CD14-positive monocyte (primary cell): ENCODE results near the gene PIGO. TPM values are rescaled to one million over a fixed set of nuclear protein-coding genes. Genes with fewer than 3 reads are reported as not detected.

ENCODE experiments used
- DNase-seq, 3 donors: peaks; one replicate each; pipeline ENCODE4 v3.0.0-alpha.2; 2011 to 2022
- H2AFZ ChIP-seq: 2 replicates; pipeline ENCODE4 v1.6.0; 2012; ENCODE audit warnings: mild to moderate bottlenecking, low read depth, low read length, inconsistent platforms; ENCODE audit not compliant: insufficient read depth, poor library complexity, severe bottlenecking
- H3K27ac ChIP-seq, 2 donors: 1 replicate in 1 of 2; 2 replicates in 1 of 2; pipeline ENCODE4 v1.5.1; 2012 to 2013; ENCODE audit warnings: low read length in 2 of 2, control low read depth in 1 of 2, inconsistent platforms in 1 of 2, low read depth in 1 of 2, mild to moderate bottlenecking in 1 of 2
- H3K27me3 ChIP-seq, 2 donors: one replicate each; pipeline versions ENCODE4 v1.6.0 to v1.6.1; 2011 to 2013; ENCODE audit warnings: low read length in 2 of 2; ENCODE audit not compliant: control insufficient read depth in 2 of 2, insufficient read depth in 2 of 2
- H3K36me3 ChIP-seq, 2 donors: replicated peaks in 1 of 2; 1 replicate in 1 of 2; 2 replicates in 1 of 2; pipeline versions ENCODE4 v1.5.1 to v1.6.1; 2012 to 2013; ENCODE audit warnings: low read length in 2 of 2, control low read depth in 1 of 2, inconsistent platforms in 1 of 2, mild to moderate bottlenecking in 1 of 2; ENCODE audit not compliant: insufficient read depth in 2 of 2, control insufficient read depth in 1 of 2
- H3K4me1 ChIP-seq, 2 donors: 1 replicate in 1 of 2; 2 replicates in 1 of 2; pipeline versions ENCODE4 v1.5.1 to v1.6.1; 2012 to 2013; ENCODE audit warnings: low read length in 2 of 2, control low read depth in 1 of 2, inconsistent platforms in 1 of 2, mild to moderate bottlenecking in 1 of 2, moderate library complexity in 1 of 2; ENCODE audit not compliant: insufficient read depth in 2 of 2, control insufficient read depth in 1 of 2
- H3K4me2 ChIP-seq: replicated peaks from 2 replicates; pipeline ENCODE3; 2012; ENCODE audit warnings: low read length, moderate library complexity, mild to moderate bottlenecking; ENCODE audit not compliant: poor library complexity, severe bottlenecking; ENCODE audit errors: extremely low read depth
- H3K4me3 ChIP-seq, 3 experiments: fragments of 200-600 bp in 1 of 3; sonication (generic) in 1 of 3; replicated peaks in 1 of 3; 1 replicate in 2 of 3; 2 replicates in 1 of 3; pipeline ENCODE4 v1.5.1; 2011 to 2013; ENCODE audit warnings: low read length in 3 of 3, mild to moderate bottlenecking in 3 of 3, control low read depth in 2 of 3, low read depth in 2 of 3, inconsistent platforms in 1 of 3, moderate library complexity in 1 of 3
- H3K79me2 ChIP-seq: 2 replicates; pipeline ENCODE4 v1.6.0; 2012; ENCODE audit warnings: mild to moderate bottlenecking, control low read depth, inconsistent platforms, low read length, moderate library complexity; ENCODE audit not compliant: insufficient read depth
- H3K9ac ChIP-seq: 2 replicates; pipeline ENCODE4 v1.6.0; 2017; ENCODE audit warnings: low read length, mild to moderate bottlenecking; ENCODE audit not compliant: insufficient read depth, poor library complexity, severe bottlenecking
- H3K9me3 ChIP-seq, 2 donors: replicated peaks in 1 of 2; 1 replicate in 1 of 2; 2 replicates in 1 of 2; pipeline versions ENCODE4 v1.5.1 to v1.6.1; 2012 to 2013; ENCODE audit warnings: low read length in 2 of 2, control low read depth in 1 of 2; ENCODE audit not compliant: control insufficient read depth in 1 of 2, insufficient read depth in 1 of 2
- H4K20me1 ChIP-seq: 2 replicates; pipeline ENCODE4 v1.6.0; 2012; ENCODE audit warnings: mild to moderate bottlenecking, low read length, control low read depth, moderate library complexity; ENCODE audit not compliant: insufficient read depth
- H3K27ac Mint-ChIP-seq, 7 donors: one replicate each; pipeline ENCODE4 v1.8.0; 2020; ENCODE audit warnings: mild to moderate bottlenecking in 7 of 7, mixed read lengths in 7 of 7, moderate library complexity in 6 of 7, inconsistent platforms in 2 of 7
- H3K27me3 Mint-ChIP-seq, 3 donors: one replicate each; pipeline ENCODE4 v1.8.0; 2021 to 2022; ENCODE audit warnings: low read depth in 3 of 3, mild to moderate bottlenecking in 3 of 3, mixed read lengths in 3 of 3, moderate library complexity in 3 of 3, inconsistent platforms in 1 of 3
- H3K36me3 Mint-ChIP-seq, 2 donors: one replicate each; pipeline ENCODE4 v1.8.0; 2020; ENCODE audit warnings: mixed read lengths in 2 of 2, inconsistent platforms in 1 of 2, mild to moderate bottlenecking in 1 of 2
- H3K4me1 Mint-ChIP-seq: one replicate; pipeline ENCODE4 v1.8.0; 2020; ENCODE audit warnings: mild to moderate bottlenecking, mixed read lengths
- H3K4me3 Mint-ChIP-seq, 2 donors: one replicate each; pipeline ENCODE4 v1.8.0; 2020; ENCODE audit warnings: mild to moderate bottlenecking in 2 of 2, mixed read lengths in 2 of 2, moderate library complexity in 1 of 2
- H3K9me3 Mint-ChIP-seq, 7 donors: one replicate each; pipeline ENCODE4 v1.8.0; 2020 to 2022; ENCODE audit warnings: mixed read lengths in 7 of 7, mild to moderate bottlenecking in 6 of 7, moderate library complexity in 6 of 7, inconsistent platforms in 2 of 7
- CTCF ChIP-seq: fragments of 200-600 bp; IDR thresholded peaks from one replicate; pipeline ENCODE4 v1.8.0; 2022; ENCODE audit warnings: antibody characterized with exemption, mild to moderate bottlenecking
- WGBS: methylation state at CpG from one replicate; pipeline ENCODE4 v1.1.5; 2013; ENCODE audit warnings: missing lambda C conversion rate; ENCODE audit not compliant: insufficient coverage; 5-methylcytosine and 5-hydroxymethylcytosine counted together
- intact Hi-C, 2 donors: fragments of 100-400 bp; cut with micrococcal nuclease; formaldehyde crosslinking; loops; one replicate each; pipeline versions ENCODE4 v1.15.0 to v1.15.1; 2023
- polyA plus RNA-seq, 3 donors: library from polyadenylated mRNA; depleted of rRNA in 1 of 3; unstranded in 2 of 3; stranded (reverse) in 1 of 3; fragments of 300-500 nt in 2 of 3; fragments of >200 nt in 1 of 3; fragmentation: Illumina TruSeq in 2 of 3; gene quantifications; 1 replicate in 2 of 3; 2 replicates in 1 of 3; pipeline ENCODE4 v1.2.3, GENCODE V29; 2012 to 2021

Gene PIGO
- polyA plus RNA-seq, 3 donors: 15.7 to 19.1 (median 17.3) TPM

DNA sequence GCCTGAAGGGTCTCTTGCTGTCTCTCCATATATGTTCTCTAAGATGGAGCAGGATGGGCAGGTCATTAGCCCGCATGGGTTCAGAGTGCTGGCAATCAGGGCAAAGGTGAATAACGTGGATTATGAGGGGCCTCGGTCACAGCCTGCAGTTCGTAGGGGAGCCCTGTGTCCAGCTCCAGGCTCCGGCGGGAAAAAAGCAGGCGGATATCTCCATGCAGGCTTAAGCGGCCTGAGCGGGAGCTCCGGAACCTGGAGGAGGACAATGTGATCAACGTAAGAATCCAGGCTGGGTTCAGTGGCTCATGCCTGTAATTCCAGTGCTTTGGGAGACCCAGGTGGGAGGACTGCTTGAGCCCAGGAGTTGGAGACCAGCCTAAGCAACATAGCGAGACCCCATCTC, 8.7 kb upstream of the PIGO start:
- 98% methylated on average over 11 of the region's 12 CpGs for WGBS
- peaks cover 38% of the 10 kb centered on the region for H3K4me1 Mint-ChIP-seq

GRCh38 chr9:35104586-35104985, 8.2 kb upstream of the PIGO start:
- Histone ChIP-seq H3K36me3 (peaks cover 65 to 81% of the 10 kb centered on the region in 2 donors), H2AFZ (no peak overlapping the region), H3K9ac (no peak overlapping the region), H3K4me2 (no peak overlapping the region), H3K79me2 (peaks cover 31% of the 10 kb centered on the region), H3K4me3 (no peak overlapping the region), H3K4me1 (peaks cover 21 to 33% of the 10 kb centered on the region in 2 donors), H3K27ac (peak overlapping the region in 1 of 2 donors; percentile 86), H3K9me3 (no peaks in the 10 kb centered on the region), H4K20me1 (peaks cover 64% of the 10 kb centered on the region), H3K27me3 (no peaks in the 10 kb centered on the region)
- Mint-ChIP-seq H3K9me3 (peaks cover 0 to 1% (median 0%) of the 10 kb centered on the region in 7 donors), H3K36me3 (peaks cover 61 to 74% of the 10 kb centered on the region in 2 donors), H3K4me1 (peaks cover 32% of the 10 kb centered on the region), H3K27ac (peak overlapping the region in 6 of 7 donors; percentile 79 to 99 (median 98)), H3K27me3 (peaks cover 0 to 3% (median 0%) of the 10 kb centered on the region in 3 donors), H3K4me3 (no peak overlapping the region)
- intact Hi-C loops: no loop called here
- no CpG with 5 or more reads among the region's 4 CpGs for WGBS
- no peak for TF ChIP-seq CTCF
- DNase-seq: no peak

More for the DNA sequence above, 8.7 kb upstream of the PIGO start:
- TF ChIP-seq CTCF: no peak
- Histone ChIP-seq H3K9me3 (no peaks in the 10 kb centered on the region), H3K36me3 (peaks cover 60 to 79% of the 10 kb centered on the region in 2 donors), H2AFZ (no peak overlapping the region), H3K4me2 (no peak overlapping the region), H4K20me1 (peaks cover 69% of the 10 kb centered on the region), H3K79me2 (peaks cover 37% of the 10 kb centered on the region), H3K27me3 (no peaks in the 10 kb centered on the region), H3K27ac (no peak overlapping the region), H3K4me1 (peaks cover 27 to 39% of the 10 kb centered on the region in 2 donors), H3K4me3 (no peak overlapping the region), H3K9ac (no peak overlapping the region)
- no peak for DNase-seq
- intact Hi-C loops: no loop called here
- peaks cover 58 to 74% of the 10 kb centered on the region in 2 donors for H3K36me3 Mint-ChIP-seq
- H3K27me3 Mint-ChIP-seq: peaks cover 0 to 3% (median 0%) of the 10 kb centered on the region in 3 donors
- no peak overlapping the region for H3K4me3 Mint-ChIP-seq
- H3K9me3 Mint-ChIP-seq: peaks cover 0 to 1% (median 0%) of the 10 kb centered on the region in 7 donors
- peak overlapping the region in 3 of 7 donors; percentile 13 to 76 (median 15) for H3K27ac Mint-ChIP-seq
